NCI-H345 (cell line): ENCODE measurements around the gene TCF12.
A peak's percentile ranks its signal among the peaks of the same experiment; 100 is the strongest.
"Not testable (repeated sequence)": the region's sequence is repeated elsewhere in the genome, so short reads cannot be mapped to it uniquely, and the experiment has no call there.

Experiments used
- DNase-seq: peaks from one replicate; lab custom pipeline; 2025; lab: John Stamatoyannopoulos, UW

Gene TCF12

GRCh38 chr15:57092252-57092651 lies 173.8 kb downstream of the TCF12 start:
- no peak for DNase-seq

- no peak for DNase-seq
Measured at GRCh38 chr15:57094321-57095257, 176.1 kb downstream of the TCF12 start.

- DNase-seq, result no peak
Measured at GRCh38 chr15:57095896-57096295, 177.5 kb downstream of the TCF12 start.

- DNase-seq, result no peak
Measured at GRCh38 chr15:57097246-57097645, 178.8 kb downstream of the TCF12 start.

GRCh38 chr15:57097919-57098543 lies 179.6 kb downstream of the TCF12 start:
- not testable (repeated sequence) for DNase-seq

GRCh38 chr15:57098896-57099295 lies 180.5 kb downstream of the TCF12 start:
- DNase-seq, result no peak

- no peak for DNase-seq
Measured at GRCh38 chr15:57100136-57100539, 181.7 kb downstream of the TCF12 start.

GRCh38 chr15:57102858-57103257 lies 184.4 kb downstream of the TCF12 start:
- no peak for DNase-seq

GRCh38 chr15:57108296-57108695 lies 189.9 kb downstream of the TCF12 start:
- no peak for DNase-seq

- no peak for DNase-seq
Measured at GRCh38 chr15:57109005-57109404, 190.6 kb downstream of the TCF12 start.

- DNase-seq, result no peak
Measured at GRCh38 chr15:57111002-57111401, 192.6 kb downstream of the TCF12 start.

GRCh38 chr15:57112178-57112577 lies 193.7 kb downstream of the TCF12 start:
- DNase-seq, result no peak

- DNase-seq, result no peak
Measured at GRCh38 chr15:57114070-57114469, 195.6 kb downstream of the TCF12 start.

GRCh38 chr15:57118013-57118799 lies 199.8 kb downstream of the TCF12 start:
- DNase-seq, result no peak

GRCh38 chr15:57122080-57122840 lies 203.8 kb downstream of the TCF12 start:
- no peak for DNase-seq

- no peak for DNase-seq
Measured at GRCh38 chr15:57124036-57124435, 205.6 kb downstream of the TCF12 start.

- no peak for DNase-seq
Measured at GRCh38 chr15:57129064-57129463, 210.6 kb downstream of the TCF12 start.

GRCh38 chr15:57130956-57131355 lies 212.5 kb downstream of the TCF12 start:
- no peak for DNase-seq

GRCh38 chr15:57133127-57133968 lies 214.9 kb downstream of the TCF12 start:
- DNase-seq, result peak; percentile 43

GRCh38 chr15:57134071-57134605 lies 215.7 kb downstream of the TCF12 start:
- DNase-seq, result no peak

GRCh38 chr15:57134851-57135250 lies 216.4 kb downstream of the TCF12 start:
- no peak for DNase-seq
